ENCODE results near the gene SBNO2. TPM values are rescaled to one million over a fixed set of nuclear protein-coding genes. Genes with fewer than 3 reads are reported as not detected.

Gene SBNO2
- total RNA-seq, 6 experiments from 2014 or later, result 21.5 to 54.4 (median 25.5) TPM

DNA sequence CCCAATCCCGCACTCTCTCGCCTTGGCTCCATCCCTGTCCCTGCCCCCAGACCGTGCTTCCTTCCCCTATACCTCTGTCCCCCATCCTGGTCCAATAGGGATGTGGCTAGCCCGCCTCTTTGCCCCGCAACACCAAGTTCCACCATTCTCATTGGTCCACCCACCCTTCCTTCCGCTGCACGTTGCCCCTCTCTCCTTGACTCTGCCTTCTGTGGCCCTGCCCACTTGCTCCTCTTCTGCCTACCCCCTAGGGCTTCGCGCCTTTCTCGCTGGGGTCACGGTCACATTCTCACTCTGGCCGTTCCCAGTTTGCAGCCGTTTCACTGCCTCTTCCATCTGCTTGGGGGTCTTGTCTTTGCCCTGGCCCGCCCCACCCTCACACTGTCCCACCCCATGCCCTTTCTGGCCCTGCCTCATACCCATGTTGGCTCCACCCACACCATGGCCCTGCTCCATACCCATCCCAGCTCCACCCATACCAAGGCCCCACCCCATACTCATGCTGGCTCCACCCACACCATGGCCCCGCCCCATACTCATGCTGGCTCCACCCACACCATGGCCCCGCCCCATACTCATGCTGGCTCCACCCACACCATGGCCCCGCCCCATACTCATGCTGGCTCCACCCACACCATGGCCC lies 111.6 kb downstream of the SBNO2 start:
- intact Hi-C loops (cut with DNase I), result no loop called here
- no peak for TF ChIP-seq POLR2A (IDR thresholded peaks at IDR 0.05)
- TF ChIP-seq, protein P1, sequence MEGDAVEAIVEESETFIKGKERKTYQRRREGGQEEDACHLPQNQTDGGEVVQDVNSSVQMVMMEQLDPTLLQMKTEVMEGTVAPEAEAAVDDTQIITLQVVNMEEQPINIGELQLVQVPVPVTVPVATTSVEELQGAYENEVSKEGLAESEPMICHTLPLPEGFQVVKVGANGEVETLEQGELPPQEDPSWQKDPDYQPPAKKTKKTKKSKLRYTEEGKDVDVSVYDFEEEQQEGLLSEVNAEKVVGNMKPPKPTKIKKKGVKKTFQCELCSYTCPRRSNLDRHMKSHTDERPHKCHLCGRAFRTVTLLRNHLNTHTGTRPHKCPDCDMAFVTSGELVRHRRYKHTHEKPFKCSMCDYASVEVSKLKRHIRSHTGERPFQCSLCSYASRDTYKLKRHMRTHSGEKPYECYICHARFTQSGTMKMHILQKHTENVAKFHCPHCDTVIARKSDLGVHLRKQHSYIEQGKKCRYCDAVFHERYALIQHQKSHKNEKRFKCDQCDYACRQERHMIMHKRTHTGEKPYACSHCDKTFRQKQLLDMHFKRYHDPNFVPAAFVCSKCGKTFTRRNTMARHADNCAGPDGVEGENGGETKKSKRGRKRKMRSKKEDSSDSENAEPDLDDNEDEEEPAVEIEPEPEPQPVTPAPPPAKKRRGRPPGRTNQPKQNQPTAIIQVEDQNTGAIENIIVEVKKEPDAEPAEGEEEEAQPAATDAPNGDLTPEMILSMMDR (IDR thresholded peaks at IDR 0.05), result no peak

DNA sequence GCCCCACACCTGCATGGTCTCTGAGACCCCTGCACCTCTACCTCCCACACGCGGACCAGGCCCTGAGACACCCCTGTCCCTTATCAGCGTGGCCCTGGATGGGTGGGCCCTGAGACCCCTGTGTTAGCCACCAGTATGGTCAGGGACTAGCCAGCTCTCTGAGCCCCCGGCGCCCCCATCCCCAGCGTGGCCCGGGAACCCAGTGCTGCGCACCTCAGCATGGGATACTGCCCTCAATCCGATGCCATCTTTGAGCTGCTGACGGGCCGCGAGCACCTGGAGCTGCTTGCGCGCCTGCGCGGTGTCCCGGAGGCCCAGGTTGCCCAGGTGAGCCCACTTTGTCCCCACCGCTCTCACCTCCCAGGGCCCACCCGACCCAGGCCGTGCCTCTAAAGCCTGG lies 112.1 kb downstream of the SBNO2 start:
- Histone ChIP-seq H3K4me3 (no peak overlapping the region), H3K9me3 (peaks cover 0 to 4% (median 1%) of the 10 kb centered on the region in 4 donors), H3K27ac (no peak overlapping the region), H3K4me1 (peaks cover 0 to 6% (median 0%) of the 10 kb centered on the region in 4 donors), H3K27me3 (no peaks in the 10 kb centered on the region), H3K36me3 (no peaks in the 10 kb centered on the region)
- intact Hi-C loops (cut with DNase I), result no loop called here
- DNase-seq, result peak in 1 of 3 donors; percentile 50
- TF ChIP-seq, protein P1 (IDR thresholded peaks at IDR 0.05), result no peak
- no peak for TF ChIP-seq POLR2A (IDR thresholded peaks at IDR 0.05)
- no peak for ATAC-seq
- WGBS (ENCODE audit: insufficient coverage, low coverage, low lambda C conversion rate, missing lambda C conversion rate), result 100% methylated on average over 2 of the region's 20 CpGs

More for the DNA sequence above, 111.6 kb downstream of the SBNO2 start:
- DNase-seq (no peak), ATAC-seq (no peak)
- Histone ChIP-seq H3K9me3 (peaks cover 0 to 4% (median 1%) of the 10 kb centered on the region in 4 donors), H3K4me1 (peaks cover 0 to 6% (median 0%) of the 10 kb centered on the region in 4 donors), H3K27me3 (no peaks in the 10 kb centered on the region), H3K4me3 (no peak overlapping the region), H3K27ac (no peak overlapping the region), H3K36me3 (no peaks in the 10 kb centered on the region)
- 86% methylated on average over 15 of the region's 17 CpGs for WGBS (ENCODE audit: insufficient coverage, low coverage, low lambda C conversion rate, missing lambda C conversion rate)

DNA sequence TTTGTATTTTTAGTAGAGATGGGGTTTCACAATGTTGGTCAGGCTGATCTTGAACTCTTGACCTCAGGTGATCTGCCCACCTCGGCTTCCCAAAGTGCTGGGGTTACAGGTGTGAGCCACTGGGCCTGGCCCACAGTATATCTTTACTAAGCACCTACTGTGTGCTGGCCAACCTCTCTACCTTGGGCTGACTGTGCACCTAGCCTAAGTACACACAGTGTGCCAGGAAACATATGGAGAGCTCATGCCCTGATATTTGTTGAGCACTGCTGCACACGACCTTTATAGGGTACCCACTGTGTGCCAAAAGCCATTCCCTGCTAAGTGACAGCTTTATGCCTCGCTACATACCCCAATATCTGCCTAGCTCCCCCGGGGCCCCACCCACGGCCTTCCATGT lies 113.4 kb downstream of the SBNO2 start:
- 38% methylated on average over 3 of the region's 5 CpGs for WGBS (ENCODE audit: insufficient coverage, low coverage, low lambda C conversion rate, missing lambda C conversion rate)
- H3K4me3 ChIP-seq, result no peak overlapping the region
- H3K27me3 ChIP-seq, result no peaks in the 10 kb centered on the region
- peaks cover 0 to 6% (median 0%) of the 10 kb centered on the region in 4 donors for H3K4me1 ChIP-seq
- no peak for TF ChIP-seq POLR2A (IDR thresholded peaks at IDR 0.05)
- TF ChIP-seq, protein P1 (IDR thresholded peaks at IDR 0.05), result no peak
- DNase-seq (no peak), ATAC-seq (no peak)
- no peaks in the 10 kb centered on the region for H3K36me3 ChIP-seq
- peaks cover 0 to 4% (median 1%) of the 10 kb centered on the region in 4 donors for H3K9me3 ChIP-seq
- intact Hi-C loops (cut with DNase I), result no loop called here
- H3K27ac ChIP-seq, result no peak overlapping the region

DNA sequence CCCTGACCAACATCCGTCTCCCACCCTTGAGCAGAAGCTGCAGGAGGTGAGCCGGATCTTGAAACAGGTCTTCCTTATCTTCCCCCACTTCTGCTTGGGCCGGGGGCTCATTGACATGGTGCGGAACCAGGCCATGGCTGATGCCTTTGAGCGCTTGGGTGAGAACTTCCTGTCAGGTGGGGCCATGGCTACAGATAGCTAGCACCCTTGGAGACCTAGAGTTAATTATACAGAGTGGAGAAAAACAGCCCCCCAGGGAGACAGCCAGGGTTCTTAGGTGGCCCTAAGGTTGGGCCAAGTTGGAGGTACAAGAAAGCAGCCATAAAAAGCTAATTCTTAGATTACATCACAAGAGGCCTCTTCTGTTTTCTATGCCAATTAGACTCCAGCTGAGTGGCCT lies 116.0 kb downstream of the SBNO2 start:
- Histone ChIP-seq H3K9me3 (peaks cover 0 to 4% (median 1%) of the 10 kb centered on the region in 4 donors), H3K4me1 (no peaks in the 10 kb centered on the region), H3K27ac (no peak overlapping the region), H3K27me3 (no peaks in the 10 kb centered on the region), H3K36me3 (no peaks in the 10 kb centered on the region), H3K4me3 (no peak overlapping the region)
- WGBS (ENCODE audit: insufficient coverage, low coverage, low lambda C conversion rate, missing lambda C conversion rate), result 74% methylated on average over 3 of the region's 5 CpGs
- DNase-seq (no peak), ATAC-seq (no peak)
- no peak for TF ChIP-seq POLR2A (IDR thresholded peaks at IDR 0.05)
- TF ChIP-seq, protein P1 (IDR thresholded peaks at IDR 0.05), result no peak
- intact Hi-C loops (cut with DNase I), result no loop called here

Other genes starting within 250 kb of the SBNO2 start
- gene ARID3A, start 248.2 kb downstream of the SBNO2 start, total RNA-seq, result 1 to 10 TPM in 5 of 6 experiments, under 1 TPM in 1; 0.74 to 5.3 (median 1.9) TPM
- gene WDR18, start 189.9 kb downstream of the SBNO2 start, total RNA-seq, result 10 to 100 TPM; 19.0 to 56.2 (median 29.7) TPM
- under 1 TPM in 1 of 6 experiments, not detected in 5; 0.06 TPM for gene GRIN3B, start 173.8 kb downstream of the SBNO2 start, total RNA-seq
- 100 to 1,000 TPM in 2 of 6 experiments, 10 to 100 TPM in 4; 82.6 to 180 (median 93.2) TPM for gene TMEM259, start 153.1 kb downstream of the SBNO2 start, total RNA-seq
- not detected for gene RNU6-2, start 152.7 kb downstream of the SBNO2 start, total RNA-seq
- 10 to 100 TPM; 16.4 to 53.8 (median 22.2) TPM for gene CNN2, start 147.7 kb downstream of the SBNO2 start, total RNA-seq
- gene ABCA7, start 134.2 kb downstream of the SBNO2 start, total RNA-seq, result 10 to 100 TPM in 3 of 6 experiments, 1 to 10 TPM in 3; 4.8 to 14.6 (median 9.1) TPM
- gene ARHGAP45, start 107.1 kb downstream of the SBNO2 start, total RNA-seq, result 1 to 10 TPM; 4.2 to 10.0 (median 7.3) TPM
- gene POLR2E, start 78.9 kb downstream of the SBNO2 start, total RNA-seq, result 100 to 1,000 TPM; 112 to 256 (median 131) TPM
- gene GPX4, start 70.3 kb downstream of the SBNO2 start, total RNA-seq, result 100 to 1,000 TPM; 204 to 389 (median 212) TPM
- gene STK11, start 31.5 kb upstream of the SBNO2 start, total RNA-seq, result 10 to 100 TPM; 23.8 to 34.0 (median 29.5) TPM
- gene CBARP, start 63.7 kb upstream of the SBNO2 start, total RNA-seq, result under 1 TPM; 0.15 to 0.62 (median 0.31) TPM
- gene ATP5F1D, start 67.5 kb upstream of the SBNO2 start, total RNA-seq, result 100 to 1,000 TPM in 5 of 6 experiments, 10 to 100 TPM in 1; 98.1 to 240 (median 137) TPM
- gene MIDN, start 74.3 kb upstream of the SBNO2 start, total RNA-seq, result 10 to 100 TPM; 22.3 to 55.1 (median 29.3) TPM
- 100 to 1,000 TPM in 2 of 6 experiments, 10 to 100 TPM in 4; 69.2 to 111 (median 89.5) TPM for gene CIRBP, start 95.1 kb upstream of the SBNO2 start, total RNA-seq
- 100 to 1,000 TPM in 1 of 6 experiments, 10 to 100 TPM in 5; 34.0 to 103 (median 43.8) TPM for gene FAM174C, start 101.3 kb upstream of the SBNO2 start, total RNA-seq
- 10 to 100 TPM in 1 of 6 experiments, 1 to 10 TPM in 5; 4.2 to 10.3 (median 5.6) TPM for gene EFNA2, start 111.6 kb upstream of the SBNO2 start, total RNA-seq
- 100 to 1,000 TPM in 2 of 6 experiments, 10 to 100 TPM in 4; 70.1 to 210 (median 85.0) TPM for gene NDUFS7, start 209.6 kb upstream of the SBNO2 start, total RNA-seq
- gene GAMT, start 227.3 kb upstream of the SBNO2 start, total RNA-seq, result 100 to 1,000 TPM; 151 to 380 (median 221) TPM
- 10 to 100 TPM; 22.3 to 50.9 (median 42.2) TPM for gene DAZAP1, start 233.3 kb upstream of the SBNO2 start, total RNA-seq

Data from right lobe of liver (tissue), 6 donors.